Ramos (cell line): ENCODE data around the gene MS4A10.

ENCODE experiments used
- in situ Hi-C: fragments of 300-500 bp; cut with MboI; formaldehyde crosslinking; loops from one replicate; pipeline ENCODE4 v1.14.3; 2022; ENCODE audit warnings: low sequenced_read_pairs; ENCODE audit not compliant: unreplicated experiment

MS4A10 gene

GRCh38 chr11:60785136-60785535, at the start of gene MS4A10:
TSS of gene MS4A10 (plus strand) at chr11:60785333. CDS start at chr11:60790336, 5,003 bp downstream.
- in situ Hi-C loops: no loop called here

GRCh38 chr11:60739114-60739513, 46.0 kb upstream of the MS4A10 start:
- in situ Hi-C loops: no loop called here

- in situ Hi-C loops: no loop called here
Observed at GRCh38 chr11:60740573-60740972, 44.6 kb upstream of the MS4A10 start.

GRCh38 chr11:60741421-60741820, 43.7 kb upstream of the MS4A10 start:
- in situ Hi-C loops: no loop called here

GRCh38 chr11:60743058-60743457, 42.1 kb upstream of the MS4A10 start:
- in situ Hi-C loops: no loop called here

- in situ Hi-C loops: no loop called here
Observed at GRCh38 chr11:60744114-60744513, 41.0 kb upstream of the MS4A10 start.

- in situ Hi-C loops: no loop called here
Observed at GRCh38 chr11:60747359-60747873, 37.7 kb upstream of the MS4A10 start.

GRCh38 chr11:60748225-60748624, 36.9 kb upstream of the MS4A10 start:
- in situ Hi-C loops: no loop called here

- in situ Hi-C loops: no loop called here
Observed at GRCh38 chr11:60748821-60749220, 36.3 kb upstream of the MS4A10 start.

GRCh38 chr11:60750911-60751310, 34.2 kb upstream of the MS4A10 start:
- in situ Hi-C loops: loop anchor here (25.0 kb wide), 1 partner anchor 414 kb away; the partner anchor contains the start of gene MS4A6E

GRCh38 chr11:60753309-60753708, 31.8 kb upstream of the MS4A10 start:
- in situ Hi-C loops: loop anchor here (25.0 kb wide), 1 partner anchor 416 kb away; the partner anchor contains the start of gene MS4A6E

- in situ Hi-C loops: loop anchor here (25.0 kb wide), 1 partner anchor 418 kb away; the partner anchor contains the start of gene MS4A6E
Observed at GRCh38 chr11:60754887-60755286, 30.2 kb upstream of the MS4A10 start.

GRCh38 chr11:60756307-60757032, 28.7 kb upstream of the MS4A10 start, which contains the start of gene MS4A15:
TSS of gene MS4A15 (plus strand) at chr11:60756867. CDS start at chr11:60763734, 6,867 bp downstream.
- in situ Hi-C loops: loop anchor here (25.0 kb wide), 1 partner anchor 419 kb away; the partner anchor contains the start of gene MS4A6E

GRCh38 chr11:60757231-60757800, 27.8 kb upstream of the MS4A10 start:
- in situ Hi-C loops: loop anchor here (25.0 kb wide), 1 partner anchor 420 kb away; the partner anchor contains the start of gene MS4A6E

- in situ Hi-C loops: loop anchor here (25.0 kb wide), 1 partner anchor 421 kb away; the partner anchor contains the start of gene MS4A6E
Observed at GRCh38 chr11:60758671-60759070, 26.5 kb upstream of the MS4A10 start.

- in situ Hi-C loops: loop anchor here (25.0 kb wide), 1 partner anchor 422 kb away; the partner anchor contains the start of gene MS4A6E
Observed at GRCh38 chr11:60759438-60760225, 25.5 kb upstream of the MS4A10 start.

- in situ Hi-C loops: loop anchor here (25.0 kb wide), 1 partner anchor 424 kb away; the partner anchor contains the start of gene MS4A6E
Observed at GRCh38 chr11:60761436-60762190, 23.5 kb upstream of the MS4A10 start.

GRCh38 chr11:60762851-60763691, 22.1 kb upstream of the MS4A10 start:
- in situ Hi-C loops: loop anchor here (25.0 kb wide), 1 partner anchor 426 kb away; the partner anchor contains the start of gene MS4A6E
